C1 segment of cervical spinal cord (tissue), 14 donors: Measurements from ENCODE around the gene RFX5.
"Not testable (repeated sequence)": the region's sequence is repeated elsewhere in the genome, so short reads cannot be mapped to it uniquely, and the experiment has no call there.

Source experiments
- DNase-seq, 14 donors: peaks; one replicate each; lab custom pipeline; 2025; lab: John Stamatoyannopoulos, UW

The RFX5 gene

DNA sequence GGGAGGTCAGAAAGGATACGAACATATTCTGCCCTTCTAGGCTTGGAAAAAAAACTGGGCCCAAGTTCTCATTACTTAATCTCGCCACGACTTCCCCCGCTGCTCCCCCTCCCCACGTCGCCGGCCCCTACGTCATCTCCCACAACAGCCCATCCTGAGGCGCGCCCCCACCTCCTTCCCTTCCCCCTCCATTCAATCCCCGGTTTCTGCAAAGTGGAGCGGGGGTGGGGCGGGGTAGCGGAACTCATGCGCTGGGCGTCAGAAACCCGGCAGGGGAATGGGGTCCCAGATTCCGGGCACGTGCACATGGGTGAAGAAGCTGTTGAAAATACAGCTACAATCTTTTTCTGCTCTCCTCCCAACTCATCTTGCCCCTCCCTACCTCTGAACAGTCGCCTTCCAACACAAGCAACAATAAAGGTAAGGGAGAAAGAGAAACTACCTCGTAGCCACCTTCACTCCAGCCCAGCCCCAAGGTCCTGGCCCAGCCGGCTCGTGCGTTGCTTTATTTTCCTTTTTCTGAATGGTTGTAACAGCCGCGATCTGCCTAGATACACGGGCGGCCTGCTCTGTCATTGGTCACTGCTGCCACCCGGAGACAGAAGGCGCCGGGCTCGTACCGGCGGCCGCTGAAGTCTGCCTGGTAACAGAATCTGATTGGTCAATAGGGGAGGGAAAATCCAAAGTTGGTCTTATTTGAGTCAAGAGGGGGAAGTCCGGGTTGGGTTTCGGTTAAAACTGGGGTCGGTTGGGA lies at the start of gene RFX5:
RFX5 (minus strand) TSS at position 484 of the 754 bp plus-strand sequence. CDS start 932 bp downstream, outside the sequence.
- peak; percentile 47 to 96 (median 85) for DNase-seq

DNA sequence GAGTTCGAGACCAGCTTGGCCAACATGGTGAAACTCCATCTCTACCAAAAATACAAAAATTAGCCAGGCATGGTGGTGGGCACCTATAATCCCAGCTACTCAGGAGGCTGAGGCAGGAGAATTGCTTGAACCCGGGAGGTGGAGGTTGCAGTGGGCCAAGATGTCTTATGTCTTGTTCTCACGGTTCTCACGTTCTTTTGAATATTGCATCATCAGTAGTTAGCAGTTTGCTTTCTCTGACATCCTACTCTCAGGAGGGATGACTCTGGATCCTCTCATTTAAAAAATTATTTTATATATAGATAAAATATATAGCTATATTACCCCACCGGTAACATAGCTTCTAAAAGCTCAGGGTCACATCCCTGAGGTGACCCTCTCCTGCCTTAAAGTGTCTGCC lies 49.2 kb upstream of the RFX5 start:
- not testable (repeated sequence) for DNase-seq

DNA sequence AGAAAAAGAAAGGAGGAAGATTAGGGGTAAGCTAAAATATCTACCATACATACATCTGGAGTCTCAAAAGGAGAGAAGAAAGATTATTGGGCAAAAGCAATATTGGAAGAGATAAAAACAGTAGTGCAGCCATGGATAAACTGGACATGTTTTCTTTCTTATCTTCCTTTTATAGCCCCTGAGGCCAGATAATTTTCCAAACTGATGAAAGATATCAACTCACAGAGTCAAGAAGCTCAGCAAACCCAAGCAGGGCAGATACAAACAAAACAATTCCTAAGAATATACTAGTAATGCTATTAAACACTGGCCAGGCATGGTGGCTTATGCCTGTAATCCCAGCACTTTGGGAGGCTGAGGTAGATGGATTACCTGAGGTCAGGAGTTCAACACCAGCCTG lies 46.5 kb upstream of the RFX5 start:
- no peak for DNase-seq

DNA sequence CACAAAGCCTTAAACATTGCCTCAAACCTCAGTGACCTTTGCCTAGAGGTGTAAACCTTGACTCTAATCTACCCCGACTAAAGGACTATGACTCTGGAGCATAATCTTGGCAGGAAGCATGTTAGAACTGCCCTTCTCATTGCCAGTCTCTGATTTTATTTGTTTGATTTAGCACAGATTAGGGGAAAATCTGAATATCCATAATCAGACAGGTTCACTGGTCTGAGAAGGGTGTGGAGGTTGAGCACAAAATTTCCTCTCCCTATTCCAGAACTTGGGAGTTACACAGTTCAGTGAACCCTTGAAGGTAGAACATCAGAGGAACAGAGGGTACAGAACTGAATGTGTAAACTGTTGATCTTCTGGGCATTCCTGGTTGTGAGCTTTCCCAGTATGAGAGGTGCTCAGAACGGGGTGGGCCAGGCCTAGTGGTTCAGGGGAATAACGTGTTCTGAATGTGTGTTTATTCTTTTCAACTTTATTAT lies 44.1 kb upstream of the RFX5 start:
- no peak for DNase-seq

DNA sequence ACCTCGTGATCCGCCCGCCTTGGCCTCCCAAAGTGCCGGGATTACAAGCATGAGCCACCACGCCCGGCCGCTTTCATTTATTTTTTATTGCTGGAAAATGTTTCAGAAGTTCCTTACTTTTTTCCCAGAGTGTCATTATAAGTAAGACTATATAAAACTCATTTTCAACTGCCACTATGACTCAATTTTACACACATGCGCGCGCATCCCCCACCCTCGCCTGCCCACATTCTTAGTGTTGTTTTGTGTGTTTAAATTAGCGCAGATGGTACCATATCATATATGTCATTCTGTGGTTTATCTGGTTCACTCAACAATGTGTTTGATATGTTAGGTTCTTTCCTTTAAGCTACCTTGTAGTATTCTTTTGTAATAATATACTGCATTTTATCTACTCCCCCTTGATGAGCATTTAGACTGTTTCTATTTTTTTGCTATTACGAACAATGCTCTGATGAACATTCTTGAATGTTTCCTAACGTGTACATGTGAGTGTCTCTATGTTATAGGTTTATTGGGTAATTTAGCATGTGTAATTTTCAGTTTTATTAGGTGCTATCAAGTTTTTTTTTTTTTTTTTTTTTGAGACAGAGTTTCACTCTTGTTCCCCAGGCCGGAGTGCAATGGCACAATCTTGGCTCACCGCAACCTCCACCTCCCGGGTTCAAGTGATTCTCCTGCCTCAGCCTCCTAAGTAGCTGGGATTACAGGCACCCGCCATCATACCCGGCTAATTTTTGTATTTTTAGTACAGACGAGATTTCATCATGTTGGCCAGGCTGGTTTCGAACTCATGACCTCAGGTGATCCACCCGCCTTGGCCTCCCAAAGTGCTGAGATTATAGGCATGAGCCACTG lies 43.4 kb upstream of the RFX5 start:
- not testable (repeated sequence) for DNase-seq

DNA sequence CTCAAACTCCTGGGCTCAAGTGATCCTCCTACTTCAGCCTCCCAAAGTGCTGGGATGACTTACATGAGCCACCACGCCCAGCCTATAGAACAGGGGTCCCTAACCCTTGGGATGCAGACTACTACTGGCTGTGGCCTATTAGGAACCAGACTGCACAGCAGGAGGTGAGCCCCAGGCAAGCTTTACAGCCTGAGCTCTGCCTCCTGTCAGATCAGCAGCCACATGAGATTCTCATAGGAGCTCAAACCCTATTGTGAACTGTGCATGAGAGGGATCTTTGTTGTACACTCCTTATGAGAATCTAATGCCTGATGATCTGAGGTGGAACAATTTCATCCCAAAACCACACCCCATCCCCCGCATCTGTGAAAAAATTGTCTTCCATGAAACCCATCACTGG lies 39.0 kb upstream of the RFX5 start:
- DNase-seq = no peak

DNA sequence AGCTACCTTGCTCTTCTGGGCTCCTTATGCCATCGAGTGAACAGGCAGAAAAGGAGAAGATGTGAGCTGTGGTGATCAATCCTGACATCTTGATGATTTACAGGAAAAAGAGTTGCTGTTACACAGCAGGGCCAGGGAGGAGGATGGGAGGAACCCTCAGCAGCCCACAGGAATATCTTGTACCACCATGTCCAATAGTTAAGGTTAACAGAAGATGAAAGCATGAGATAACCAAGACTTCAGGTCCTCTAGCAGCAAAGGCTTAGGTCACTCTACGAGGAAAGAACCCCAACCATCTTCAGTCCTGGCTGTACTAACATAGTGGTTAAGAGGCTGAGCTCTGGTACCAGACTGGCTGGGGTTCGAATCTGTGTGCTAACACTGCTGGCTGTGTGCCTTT lies 37.5 kb upstream of the RFX5 start:
- no peak for DNase-seq

DNA sequence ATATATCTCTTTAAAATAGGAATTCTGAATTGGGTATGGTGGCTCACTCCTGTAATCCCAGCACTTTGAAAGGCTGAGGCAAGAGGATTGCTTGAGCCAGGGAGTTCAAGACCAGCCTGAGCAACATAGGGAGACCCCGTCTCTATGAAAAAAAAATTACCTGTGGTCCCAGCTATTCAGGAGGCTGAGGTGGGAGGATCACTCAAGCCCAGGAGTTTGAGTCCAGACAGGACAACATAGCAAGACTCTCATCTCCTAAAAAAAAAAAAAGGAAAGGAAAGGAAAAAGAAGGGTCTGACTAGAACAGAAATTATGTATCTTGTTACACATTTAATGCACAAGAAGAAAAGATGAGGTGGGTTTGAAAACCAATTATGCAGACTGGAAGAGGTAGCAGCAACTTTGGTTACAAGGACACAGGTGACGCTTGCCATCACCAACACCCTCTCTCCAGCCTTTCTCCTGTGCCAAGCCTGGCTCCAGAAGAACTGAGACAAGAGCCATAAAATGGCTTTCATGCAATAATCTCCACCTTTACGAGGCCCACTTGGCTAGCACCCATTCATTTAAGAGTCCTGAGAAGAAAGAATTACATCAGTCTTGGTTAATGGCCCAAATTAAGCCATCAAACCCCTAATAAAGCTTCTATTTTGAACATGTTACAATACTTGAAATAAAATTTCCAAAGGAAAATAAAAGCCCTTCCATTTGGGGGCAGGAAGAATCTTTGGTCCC lies 30.3 kb upstream of the RFX5 start:
- DNase-seq = no peak

DNA sequence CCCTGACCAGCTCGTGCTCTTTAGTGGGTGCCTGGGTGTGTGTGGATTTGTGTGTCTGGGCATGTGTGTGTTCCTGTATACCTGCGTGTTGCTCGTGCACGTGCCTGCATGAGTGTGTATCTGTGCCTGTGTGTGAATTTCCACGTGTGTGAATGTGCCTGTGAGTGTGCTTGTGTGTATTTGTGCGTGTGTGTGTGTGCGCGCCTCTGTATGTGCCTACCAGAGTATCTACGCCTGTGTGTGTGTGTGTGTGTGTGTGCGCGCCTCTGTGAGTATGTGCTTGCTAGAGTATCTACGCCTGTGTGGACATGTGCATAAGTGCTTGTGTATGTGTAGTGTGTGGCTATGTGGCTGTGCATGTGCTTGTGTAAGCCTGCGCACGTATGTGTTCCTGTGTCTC lies 26.1 kb upstream of the RFX5 start:
- DNase-seq = peak in 2 of 14 donors; percentile 3 to 16

GRCh38 chr1:151372058-151372934 lies 25.2 kb upstream of the RFX5 start, which contains the start of gene SELENBP1:
Gene SELENBP1, minus strand, starts transcription at chr1:151372705. Its CDS starts 64 bp downstream, at chr1:151372641.
- DNase-seq = peak in 12 of 14 donors; percentile 4 to 75 (median 48)

DNA sequence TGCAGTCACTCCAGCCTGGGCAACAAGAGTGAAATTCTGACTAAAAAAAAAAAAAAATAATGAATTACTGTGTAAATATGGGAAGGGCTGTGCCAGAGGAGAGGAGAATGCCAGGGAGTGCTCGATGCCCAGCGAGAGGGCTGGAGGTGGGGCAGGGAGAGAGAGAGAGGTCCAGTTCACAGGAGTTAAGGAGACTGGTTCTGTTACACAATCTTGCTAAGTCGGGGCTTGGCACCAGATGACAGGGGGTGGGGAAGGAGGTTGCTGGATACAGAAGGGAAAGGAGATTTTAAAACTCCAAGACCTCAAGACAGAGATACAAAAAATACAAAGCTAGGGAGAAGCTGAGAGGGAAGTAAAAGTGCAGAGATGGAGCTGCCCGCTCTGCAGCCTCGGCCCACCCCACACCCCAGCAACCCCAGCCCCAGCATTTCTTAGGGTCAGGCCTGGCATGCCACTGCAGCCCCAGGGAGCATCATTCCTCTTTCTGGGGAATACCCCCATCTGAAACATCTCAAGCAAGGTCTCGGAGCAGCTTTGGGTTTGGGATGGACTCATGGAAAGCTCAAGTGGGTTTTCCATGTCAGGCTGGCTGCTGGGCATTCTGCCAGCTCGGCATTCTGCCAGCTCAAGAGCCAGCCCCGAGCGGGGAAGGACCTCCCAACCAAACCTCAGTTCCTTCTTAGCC lies 24.5 kb upstream of the RFX5 start:
- peak in 13 of 14 donors; percentile 8 to 73 (median 43) for DNase-seq

DNA sequence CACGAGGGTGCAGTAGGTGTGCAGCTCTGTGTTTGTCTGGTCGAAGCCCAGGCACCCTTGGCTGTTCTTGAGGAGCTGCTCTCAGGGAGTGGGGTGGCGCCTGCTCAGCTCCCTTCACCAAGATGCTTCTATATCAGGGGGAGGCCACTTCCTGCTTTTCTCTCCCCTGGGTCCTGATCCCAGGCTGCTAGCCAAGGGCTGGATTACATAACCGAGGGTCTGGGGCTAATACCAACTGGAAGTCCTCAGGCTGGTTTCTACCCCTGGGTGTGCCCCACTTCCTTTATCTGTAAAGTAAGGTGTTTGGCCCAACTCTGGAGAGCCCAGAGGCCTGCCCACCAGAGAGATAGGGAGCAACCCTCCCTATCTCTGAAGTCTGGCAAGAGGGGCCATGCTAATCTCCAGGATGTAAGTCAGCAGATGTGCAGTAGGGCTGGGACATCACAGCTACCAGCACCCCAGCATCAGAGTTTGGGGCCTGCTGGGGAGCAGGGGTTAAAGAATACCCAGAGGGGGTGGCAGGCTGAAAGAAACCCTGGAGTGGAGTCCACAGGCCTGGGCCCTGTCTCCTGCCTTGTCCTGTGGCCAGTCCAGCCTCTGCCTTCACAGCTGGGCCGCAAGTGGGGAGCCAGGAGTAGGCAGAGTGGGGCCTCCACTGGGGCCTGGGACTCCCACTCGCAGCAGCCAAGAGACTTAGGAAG lies 23.3 kb upstream of the RFX5 start:
- DNase-seq = peak in 4 of 14 donors; percentile 7 to 29 (median 24)

GRCh38 chr1:151369621-151370048 lies 22.6 kb upstream of the RFX5 start:
- no peak for DNase-seq

- DNase-seq = no peak
Measured at GRCh38 chr1:151369302-151369610, 22.2 kb upstream of the RFX5 start.

DNA sequence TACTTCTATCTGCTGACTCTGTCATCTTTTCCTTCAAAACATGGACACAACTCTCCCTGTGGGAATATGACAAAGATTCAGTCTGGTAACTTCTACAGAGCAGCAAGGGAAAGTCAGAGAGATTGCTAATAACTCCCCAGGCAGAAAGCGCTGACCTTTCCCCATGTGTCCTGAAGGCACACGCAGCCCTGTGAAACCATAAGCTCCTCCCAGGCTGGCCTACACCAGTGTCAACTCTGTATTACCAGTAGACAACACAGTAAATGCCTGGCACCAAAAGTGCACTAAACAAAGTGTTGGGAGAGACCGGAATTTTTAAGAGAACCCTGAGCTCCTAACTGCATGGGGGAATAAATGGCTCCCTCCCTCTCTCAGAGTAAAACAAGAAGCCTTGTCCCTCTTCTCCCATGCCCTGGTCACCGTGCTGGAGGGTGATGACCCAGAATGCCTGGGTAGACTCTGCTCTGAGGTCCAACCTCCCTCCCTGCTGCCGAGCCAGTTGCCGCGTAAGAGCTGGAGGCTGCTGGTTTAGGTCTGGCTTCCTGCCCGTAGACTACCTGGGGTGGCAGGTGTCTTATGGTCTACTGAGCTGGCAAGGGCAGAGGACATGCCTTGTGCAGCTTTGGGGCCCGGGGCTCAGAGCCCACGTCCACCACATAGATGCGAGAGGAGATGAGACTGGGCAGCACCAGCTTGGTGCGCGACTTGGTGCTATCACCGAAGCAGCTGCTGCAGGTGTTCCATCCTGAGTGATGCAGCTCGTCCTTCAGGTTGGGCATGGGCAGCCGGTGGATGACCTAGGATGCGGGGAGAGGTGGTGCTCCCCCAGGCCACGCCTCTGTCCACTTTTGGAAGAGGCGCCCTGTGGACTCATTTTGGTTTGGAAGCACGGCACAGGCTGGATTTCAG lies 21.6 kb upstream of the RFX5 start:
- DNase-seq = no peak

- peak in 4 of 14 donors; percentile 4 to 43 (median 14) for DNase-seq
Measured at GRCh38 chr1:151367658-151368392, 20.8 kb upstream of the RFX5 start.

DNA sequence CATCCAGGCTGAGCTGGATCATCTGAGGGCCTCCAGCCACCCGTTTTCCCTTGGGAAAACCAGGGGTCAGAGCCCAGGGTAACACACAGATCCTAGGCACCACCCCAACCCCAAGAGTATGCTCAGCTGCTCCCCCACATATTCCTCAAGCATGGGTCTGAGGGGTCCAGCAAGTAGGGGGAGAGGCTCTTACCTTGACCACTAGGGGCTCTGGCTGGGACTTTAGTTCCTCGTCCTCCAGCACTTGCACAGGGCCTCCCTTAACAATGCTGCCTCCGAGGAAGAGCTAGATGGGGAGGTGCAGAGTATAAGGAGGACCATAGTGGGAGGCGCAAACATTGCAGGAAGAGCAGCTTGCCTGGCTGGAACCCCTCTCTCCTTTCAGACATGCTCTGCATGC lies 17.9 kb upstream of the RFX5 start:
- no peak for DNase-seq
